ENCODE data around the gene LGI4.
"Not testable (repeated sequence)": the region's sequence is repeated elsewhere in the genome, so short reads cannot be mapped to it uniquely, and the experiment has no call there.

The LGI4 gene

GRCh38 chr19:35105411-35106290 lies 29.2 kb downstream of the LGI4 start:
- DNase-seq (ENCODE audit: low spot score): no peak

DNA sequence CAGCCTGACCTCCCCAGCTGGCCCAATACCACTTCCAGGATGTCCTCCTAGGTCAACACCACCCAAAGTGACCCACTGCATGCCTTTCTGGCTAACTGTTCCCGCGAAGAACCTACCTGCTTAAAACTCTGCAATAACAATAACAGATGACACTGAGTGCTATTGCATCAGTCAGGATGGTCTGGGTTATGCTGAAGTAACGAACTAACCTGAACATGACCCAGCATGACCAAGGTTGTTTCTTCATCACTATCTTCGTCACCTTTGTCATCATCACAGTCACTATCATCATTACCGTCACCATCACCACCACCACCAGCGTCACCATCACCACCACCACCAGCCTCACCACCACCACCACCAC lies 29.8 kb downstream of the LGI4 start:
- no peak for DNase-seq (ENCODE audit: low spot score)

- DNase-seq (ENCODE audit: low spot score): no peak
Observed at GRCh38 chr19:35104361-35104760, 30.5 kb downstream of the LGI4 start.

- DNase-seq (ENCODE audit: low spot score): not testable (repeated sequence)
Observed at GRCh38 chr19:35103614-35104013, 31.2 kb downstream of the LGI4 start.

- DNase-seq (ENCODE audit: low spot score): not testable (repeated sequence)
Observed at GRCh38 chr19:35101949-35102348, 32.9 kb downstream of the LGI4 start.

- DNase-seq (ENCODE audit: low spot score): no peak
Observed at GRCh38 chr19:35100588-35101533, 34.0 kb downstream of the LGI4 start.

GRCh38 chr19:35099897-35100275 lies 35.0 kb downstream of the LGI4 start:
- no peak for DNase-seq (ENCODE audit: low spot score)

DNA sequence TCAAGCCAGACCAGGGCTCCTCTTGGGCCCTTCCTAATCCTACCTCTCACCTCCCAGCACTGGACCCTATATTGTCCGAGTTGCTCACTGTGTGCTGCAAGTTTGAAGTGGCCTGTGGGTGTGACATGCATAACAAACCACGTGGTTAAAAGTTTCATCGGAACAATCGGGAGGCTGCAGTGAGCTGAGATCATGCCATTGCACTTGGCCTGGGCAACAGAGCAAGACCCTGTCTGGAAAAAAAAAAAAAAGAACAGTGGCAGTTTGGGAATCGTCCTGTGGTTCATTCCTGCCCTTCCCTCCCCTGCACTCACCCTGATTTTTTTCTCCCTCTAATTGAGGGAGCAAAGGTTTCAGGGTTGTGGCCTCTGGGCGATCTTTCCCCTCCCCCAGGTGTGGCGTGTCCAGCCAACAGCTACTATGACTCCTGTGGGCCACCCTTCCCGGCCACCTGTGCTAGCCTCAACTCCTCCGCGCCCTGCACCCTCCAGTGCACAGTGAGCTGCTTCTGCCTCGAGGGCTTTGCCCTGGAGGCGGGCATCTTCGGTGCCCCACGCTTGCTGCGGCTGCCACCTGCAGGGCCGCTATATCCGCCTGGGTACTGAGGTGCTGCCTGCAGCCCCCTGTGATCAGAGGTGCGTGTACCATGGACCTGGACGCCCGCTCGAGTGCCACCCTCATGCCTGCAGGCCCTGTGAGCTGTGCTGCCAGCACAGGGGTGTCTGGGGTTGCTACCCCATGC lies 35.5 kb downstream of the LGI4 start:
- DNase-seq (ENCODE audit: low spot score): no peak

GRCh38 chr19:35098413-35099049 lies 36.3 kb downstream of the LGI4 start:
- DNase-seq (ENCODE audit: low spot score): no peak

DNA sequence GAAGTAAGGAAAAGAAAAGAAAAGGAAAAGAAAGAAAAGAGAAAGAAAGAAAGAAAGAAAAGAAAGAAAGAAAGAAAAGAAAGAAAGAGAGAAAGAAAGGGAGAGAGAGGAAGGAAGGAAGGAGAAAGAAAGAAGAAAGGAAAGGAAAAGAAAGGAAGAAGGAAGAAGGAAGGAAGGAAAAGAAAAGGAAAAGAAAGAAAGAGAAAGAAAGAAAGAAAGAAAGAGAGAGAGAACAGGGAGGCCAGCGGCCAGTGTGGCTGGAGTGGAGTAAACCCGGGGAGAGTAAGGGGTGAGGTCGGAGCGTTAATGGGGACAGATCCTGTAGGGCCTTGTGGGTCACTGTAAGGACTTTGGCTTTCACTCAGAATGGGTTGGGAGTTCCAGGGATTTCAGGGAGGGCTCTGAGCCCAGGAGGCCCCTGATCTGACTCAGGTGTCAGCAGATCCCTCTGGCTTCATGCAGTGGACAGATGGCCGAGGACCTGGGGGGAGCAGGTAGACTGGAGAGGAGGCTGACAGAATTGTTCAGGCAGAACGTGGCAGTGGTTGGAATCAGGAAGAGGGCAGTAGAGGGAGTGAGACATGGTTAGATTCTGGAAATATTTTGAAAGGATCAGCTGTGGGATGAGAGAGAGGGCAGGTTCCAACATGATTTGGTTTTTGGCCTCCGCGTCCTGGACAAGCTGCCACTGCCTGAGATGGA lies 39.0 kb downstream of the LGI4 start:
- DNase-seq (ENCODE audit: low spot score): no peak

DNA sequence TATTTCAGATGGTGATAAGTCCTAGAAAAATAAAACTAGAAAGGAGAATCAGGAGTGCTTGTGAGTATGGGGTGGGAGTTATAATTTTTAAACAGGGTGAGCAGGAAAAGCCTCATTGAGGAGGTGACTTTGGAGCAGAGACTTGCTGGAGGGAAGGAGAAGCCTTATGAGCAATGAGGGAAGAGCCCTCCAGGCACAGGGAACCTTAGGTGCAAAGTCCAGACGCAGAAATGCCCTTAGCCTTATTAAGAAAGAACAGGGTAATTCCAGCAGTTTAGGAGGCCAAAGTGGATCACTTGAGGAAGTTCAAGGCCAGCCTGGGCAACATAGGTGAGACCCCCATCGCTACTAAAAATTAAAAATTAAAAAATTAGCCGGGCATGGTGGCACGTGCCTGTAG lies 40.2 kb downstream of the LGI4 start:
- DNase-seq (ENCODE audit: low spot score): no peak

DNA sequence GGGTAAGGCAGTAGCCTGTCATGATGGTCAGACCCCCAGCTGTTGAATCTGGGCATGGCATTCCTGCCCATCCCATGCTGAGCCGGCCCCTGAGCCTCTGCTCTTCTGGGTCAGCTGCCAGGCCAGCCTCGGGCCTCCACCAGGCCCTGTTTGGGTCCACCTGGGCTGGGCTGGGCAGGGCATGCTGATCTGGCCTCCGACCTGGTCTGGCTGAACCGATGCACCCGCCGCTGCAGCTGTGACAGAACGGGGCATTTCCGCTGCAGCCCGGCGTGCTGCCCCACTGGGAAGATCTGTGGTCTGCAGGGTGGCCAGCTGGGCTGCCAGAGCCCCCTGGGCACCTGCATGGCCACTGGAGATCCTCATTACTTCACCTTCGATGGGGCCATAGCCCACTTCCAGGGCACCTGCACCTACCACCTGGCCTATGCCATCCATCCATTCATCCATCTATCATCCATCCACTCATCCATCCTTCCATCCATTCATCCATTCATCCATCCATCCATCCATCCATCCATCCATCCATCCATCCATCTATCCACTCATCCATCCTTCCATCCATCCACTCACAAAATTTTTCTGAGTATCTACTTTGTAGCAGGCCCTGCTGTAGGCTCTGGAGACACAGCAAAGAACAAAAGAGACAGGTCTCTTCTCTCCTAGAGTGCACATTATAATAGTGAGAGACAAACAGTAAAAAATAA lies 40.8 kb downstream of the LGI4 start:
- DNase-seq (ENCODE audit: low spot score): no peak

- no peak for DNase-seq (ENCODE audit: low spot score)
Observed at GRCh38 chr19:35093430-35093829, 41.4 kb downstream of the LGI4 start.

- DNase-seq (ENCODE audit: low spot score): peak; percentile 75
Observed at GRCh38 chr19:35090506-35091214, 44.2 kb downstream of the LGI4 start.

DNA sequence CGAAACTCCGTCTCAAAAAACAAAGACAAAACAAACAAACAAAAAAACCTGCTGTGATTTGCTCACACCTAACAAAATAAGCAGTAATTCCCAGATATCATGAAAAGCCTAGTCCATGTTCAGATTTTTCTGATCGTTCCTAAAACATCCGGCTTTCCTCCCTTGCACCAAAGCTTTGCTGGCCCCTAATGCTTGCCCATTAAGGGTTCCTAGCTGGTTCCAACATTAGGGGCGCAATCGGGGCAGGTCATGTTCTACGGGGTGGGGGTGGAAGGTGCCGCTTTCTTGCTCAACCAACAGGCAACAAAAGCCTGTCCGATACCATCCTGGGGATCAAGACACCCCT lies 44.7 kb downstream of the LGI4 start:
- DNase-seq (ENCODE audit: low spot score): no peak

- no peak for DNase-seq (ENCODE audit: low spot score)
Observed at GRCh38 chr19:35089554-35089953, 45.3 kb downstream of the LGI4 start.

DNA sequence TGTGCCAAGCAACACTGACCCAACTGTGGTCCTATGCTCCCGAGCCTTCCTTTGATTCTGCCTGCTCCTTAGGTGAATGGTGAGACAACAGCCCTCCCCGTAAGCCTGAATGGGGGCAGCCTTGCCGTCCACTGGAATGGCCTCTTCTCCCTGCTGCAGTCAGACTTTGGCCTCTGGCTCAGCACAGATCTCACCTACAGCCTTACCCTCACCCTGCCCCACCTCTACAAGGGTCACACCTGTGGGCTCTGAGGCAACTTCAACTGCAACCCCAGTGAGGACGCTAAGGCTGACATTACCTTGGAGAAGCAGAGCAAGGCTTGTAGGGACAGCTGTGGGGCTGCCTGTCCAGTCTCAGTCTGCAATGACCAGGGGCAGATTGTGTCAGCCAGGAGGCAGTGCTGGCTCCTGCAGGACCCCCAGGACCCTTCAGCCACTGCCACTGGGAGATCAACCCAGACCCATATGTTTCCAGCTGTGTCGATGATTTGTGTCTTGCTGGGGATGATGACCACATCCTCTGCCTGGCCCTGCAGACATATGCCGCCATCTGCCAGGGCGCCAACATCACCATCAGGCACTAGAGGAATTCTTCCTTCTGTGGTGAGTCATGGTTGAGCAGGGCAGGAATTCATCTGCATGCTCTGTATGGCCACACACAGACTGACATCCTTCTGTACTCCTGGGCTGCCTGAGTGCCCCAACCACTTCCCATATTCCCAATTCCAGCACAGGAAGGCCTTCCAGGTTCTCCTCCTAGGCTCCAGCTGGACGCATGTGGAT lies 46.5 kb downstream of the LGI4 start:
- DNase-seq (ENCODE audit: low spot score): no peak

DNA sequence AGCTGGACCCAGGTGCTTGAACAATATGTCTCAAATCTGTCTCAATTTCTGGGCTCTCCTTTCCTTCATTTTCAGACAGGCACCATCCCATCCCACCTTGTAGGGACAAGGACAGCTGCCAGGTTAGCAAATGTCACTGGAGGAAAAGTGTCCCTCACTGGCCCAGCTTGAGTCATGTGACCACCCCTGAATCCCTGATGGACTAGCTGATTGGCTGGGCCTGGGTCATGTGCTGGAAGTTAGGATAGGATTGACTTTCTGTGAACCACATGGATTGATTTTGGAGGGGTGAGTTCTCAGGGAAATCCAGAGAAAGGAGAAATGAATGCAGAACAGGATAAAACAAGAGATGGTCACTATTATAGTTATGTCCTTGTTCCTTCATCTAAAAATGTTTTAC lies 47.5 kb downstream of the LGI4 start:
- no peak for DNase-seq (ENCODE audit: low spot score)

DNA sequence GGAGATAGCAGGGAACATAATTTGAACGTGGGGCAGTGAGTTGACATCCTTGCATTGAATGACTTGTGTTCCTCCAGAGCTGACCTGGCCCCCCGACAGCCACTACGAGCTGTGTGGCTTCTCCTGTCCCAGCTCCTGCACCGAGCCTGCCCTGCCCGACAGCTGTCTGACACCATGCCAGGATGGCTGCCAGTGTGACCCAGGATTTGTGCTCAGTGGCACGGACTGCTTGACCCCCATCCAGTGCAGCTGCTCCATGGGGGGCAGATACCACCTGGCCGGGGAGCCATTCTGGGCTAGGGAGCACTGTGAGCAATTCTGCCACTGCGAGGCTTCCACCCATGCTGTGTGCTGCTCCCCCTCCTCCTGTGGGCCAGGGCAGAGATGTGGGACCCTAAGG lies 48.4 kb downstream of the LGI4 start:
- no peak for DNase-seq (ENCODE audit: low spot score)

Measured in globus pallidus (tissue), 1 donor.